Uterus (tissue), 4 donors: ENCODE data around the gene RRBP1. TPM values are rescaled to one million over a fixed set of nuclear protein-coding genes. Genes with fewer than 3 reads are reported as not detected.

Experiments used
- DNase-seq, 2 donors: peaks; one replicate each; pipeline ENCODE4 v3.0.0-alpha.2; 2019 to 2020
- H3K27ac ChIP-seq, 2 donors: fragments of 200-600 bp; sonication (generic); 1 replicate in 1 of 2; 2 replicates in 1 of 2; pipeline ENCODE4 v1.5.1; 2016 to 2018
- H3K27me3 ChIP-seq, 2 donors: fragments of 200-600 bp; sonication (generic); one replicate each; pipeline ENCODE4 v1.5.1; 2018 to 2019; ENCODE audit warnings: control low read depth in 1 of 2
- H3K36me3 ChIP-seq, 2 donors: fragments of 200-600 bp; sonication (generic); one replicate each; pipeline ENCODE4 v1.5.1; 2019; ENCODE audit warnings: control low read depth in 1 of 2
- H3K4me1 ChIP-seq, 2 donors: fragments of 200-600 bp; sonication (generic); one replicate each; pipeline ENCODE4 v1.5.1; 2018 to 2019; ENCODE audit warnings: control low read depth in 1 of 2
- H3K4me3 ChIP-seq, 2 donors: fragments of 200-600 bp; sonication (generic); 1 replicate in 1 of 2; 2 replicates in 1 of 2; pipeline ENCODE4 v1.5.1; 2018 to 2019; ENCODE audit warnings: mild to moderate bottlenecking in 1 of 2
- H3K9me3 ChIP-seq, 2 donors: fragments of 200-600 bp; sonication (generic); one replicate each; pipeline ENCODE4 v1.5.1; 2019; ENCODE audit warnings: control low read depth in 1 of 2
- POLR2A ChIP-seq, 2 donors: fragments of 450-650 bp; IDR thresholded peaks; one replicate each; pipeline ENCODE4 v1.6.1; 2016; ENCODE audit warnings: antibody characterized with exemption in 2 of 2, mild to moderate bottlenecking in 1 of 2, moderate library complexity in 1 of 2
- intact Hi-C: fragments of 100-400 bp; cut with DNase I; formaldehyde crosslinking; loops from one replicate; pipeline ENCODE4 v1.15.1; 2023; ENCODE audit warnings: low total_unique reads
- total RNA-seq, 4 donors: library from RNA; depleted of rRNA in 3 of 4; stranded (reverse); fragments of >200 nt in 3 of 4; gene quantifications; one replicate each; pipeline versions ENCODE4 v1.1.0 to v1.2.4, GENCODE V29; 2014 to 2023
- TF ChIP-seq, protein P1 (sequence below), 4 experiments: fragments of 200-600 bp in 2 of 4; fragments of 450-650 bp in 2 of 4; sonication (generic) in 2 of 4; IDR thresholded peaks; one replicate each; pipeline ENCODE4 v1.5.1; 2016 to 2019; ENCODE audit warnings: antibody characterized with exemption in 4 of 4, mild to moderate bottlenecking in 2 of 4, moderate library complexity in 1 of 4
- donor health status: DM: yes; HTN: yes; CAD: no.

Gene RRBP1
- total RNA-seq, 4 donors from 2014 or later: 13.2 to 172 (median 96.9) TPM

- no peak for DNase-seq
- Histone ChIP-seq H3K4me1 (peaks cover 0 to 9% of the 10 kb centered on the region in 2 donors), H3K4me3 (no peak overlapping the region), H3K36me3 (no peaks in the 10 kb centered on the region), H3K9me3 (no peaks in the 10 kb centered on the region), H3K27me3 (no peaks in the 10 kb centered on the region), H3K27ac (no peak overlapping the region)
- TF ChIP-seq, protein P1, sequence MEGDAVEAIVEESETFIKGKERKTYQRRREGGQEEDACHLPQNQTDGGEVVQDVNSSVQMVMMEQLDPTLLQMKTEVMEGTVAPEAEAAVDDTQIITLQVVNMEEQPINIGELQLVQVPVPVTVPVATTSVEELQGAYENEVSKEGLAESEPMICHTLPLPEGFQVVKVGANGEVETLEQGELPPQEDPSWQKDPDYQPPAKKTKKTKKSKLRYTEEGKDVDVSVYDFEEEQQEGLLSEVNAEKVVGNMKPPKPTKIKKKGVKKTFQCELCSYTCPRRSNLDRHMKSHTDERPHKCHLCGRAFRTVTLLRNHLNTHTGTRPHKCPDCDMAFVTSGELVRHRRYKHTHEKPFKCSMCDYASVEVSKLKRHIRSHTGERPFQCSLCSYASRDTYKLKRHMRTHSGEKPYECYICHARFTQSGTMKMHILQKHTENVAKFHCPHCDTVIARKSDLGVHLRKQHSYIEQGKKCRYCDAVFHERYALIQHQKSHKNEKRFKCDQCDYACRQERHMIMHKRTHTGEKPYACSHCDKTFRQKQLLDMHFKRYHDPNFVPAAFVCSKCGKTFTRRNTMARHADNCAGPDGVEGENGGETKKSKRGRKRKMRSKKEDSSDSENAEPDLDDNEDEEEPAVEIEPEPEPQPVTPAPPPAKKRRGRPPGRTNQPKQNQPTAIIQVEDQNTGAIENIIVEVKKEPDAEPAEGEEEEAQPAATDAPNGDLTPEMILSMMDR (IDR thresholded peaks at IDR 0.05): no peak
- no peak for TF ChIP-seq POLR2A (IDR thresholded peaks at IDR 0.05)
- intact Hi-C loops: loop anchor here (5.0 kb wide), 1 partner anchor 116 kb away; no protein-coding TSS in a partner anchor
These were observed 63.4 kb downstream of the RRBP1 start for GRCh38 chr20:17618673-17619013.

DNA sequence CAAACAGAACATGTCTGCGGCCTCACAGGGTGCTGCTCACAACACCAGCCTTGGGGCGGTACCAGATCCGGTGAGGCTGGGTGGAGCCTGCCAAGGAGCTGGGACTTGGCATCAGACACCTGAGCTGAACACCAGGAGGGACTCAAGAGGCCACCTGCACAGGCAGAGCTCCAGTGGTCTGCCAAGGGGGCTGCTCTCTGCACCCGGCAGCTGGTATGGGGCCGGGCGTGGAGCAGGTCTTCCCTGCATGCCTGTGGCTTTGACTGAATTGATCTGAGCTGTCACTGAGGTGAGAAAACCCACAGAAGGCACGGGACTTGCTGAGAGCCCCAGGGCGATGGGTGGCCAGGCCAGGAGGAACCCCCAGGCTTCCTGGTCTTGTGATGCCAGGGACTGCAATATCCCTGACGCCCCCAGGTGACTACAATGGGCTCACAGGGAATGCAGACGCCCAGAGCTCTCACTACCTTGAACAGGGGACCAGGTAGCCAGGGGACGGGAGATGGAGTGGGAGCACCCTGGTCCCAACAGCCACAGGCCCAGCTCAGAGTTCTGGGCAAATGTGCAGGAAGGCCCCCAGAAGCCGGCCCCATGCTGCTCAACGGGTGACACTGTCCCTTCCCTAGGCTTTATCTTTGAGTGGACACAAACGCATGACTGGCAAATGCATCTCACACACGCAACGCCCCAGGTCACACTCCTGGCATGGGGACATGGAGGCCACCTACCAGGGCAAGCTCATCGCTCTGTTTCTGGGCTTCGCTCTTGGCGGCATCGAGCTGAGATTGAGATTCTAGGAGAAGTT lies 64.0 kb downstream of the RRBP1 start:
- peaks cover 0 to 9% of the 10 kb centered on the region in 2 donors for H3K4me1 ChIP-seq
- H3K4me3 ChIP-seq: no peak overlapping the region
- peak; percentile 28 to 35 for DNase-seq
- H3K27me3 ChIP-seq: no peaks in the 10 kb centered on the region
- no peaks in the 10 kb centered on the region for H3K36me3 ChIP-seq
- TF ChIP-seq, protein P1 (IDR thresholded peaks at IDR 0.05): no peak
- TF ChIP-seq POLR2A (IDR thresholded peaks at IDR 0.05): no peak
- H3K9me3 ChIP-seq: no peaks in the 10 kb centered on the region
- intact Hi-C loops: loop anchor here (1.0 to 5.0 kb wide), 2 partner anchors 81 to 116 kb away; no protein-coding TSS in a partner anchor
- H3K27ac ChIP-seq: no peak overlapping the region

- peak; percentile 72 to 76 for DNase-seq
- intact Hi-C loops: loop anchor here (1.0 to 5.0 kb wide), 2 partner anchors 80 to 115 kb away; no protein-coding TSS in a partner anchor
- peaks cover 0 to 9% of the 10 kb centered on the region in 2 donors for H3K4me1 ChIP-seq
These were observed 64.7 kb downstream of the RRBP1 start for GRCh38 chr20:17617212-17617867.

DNA sequence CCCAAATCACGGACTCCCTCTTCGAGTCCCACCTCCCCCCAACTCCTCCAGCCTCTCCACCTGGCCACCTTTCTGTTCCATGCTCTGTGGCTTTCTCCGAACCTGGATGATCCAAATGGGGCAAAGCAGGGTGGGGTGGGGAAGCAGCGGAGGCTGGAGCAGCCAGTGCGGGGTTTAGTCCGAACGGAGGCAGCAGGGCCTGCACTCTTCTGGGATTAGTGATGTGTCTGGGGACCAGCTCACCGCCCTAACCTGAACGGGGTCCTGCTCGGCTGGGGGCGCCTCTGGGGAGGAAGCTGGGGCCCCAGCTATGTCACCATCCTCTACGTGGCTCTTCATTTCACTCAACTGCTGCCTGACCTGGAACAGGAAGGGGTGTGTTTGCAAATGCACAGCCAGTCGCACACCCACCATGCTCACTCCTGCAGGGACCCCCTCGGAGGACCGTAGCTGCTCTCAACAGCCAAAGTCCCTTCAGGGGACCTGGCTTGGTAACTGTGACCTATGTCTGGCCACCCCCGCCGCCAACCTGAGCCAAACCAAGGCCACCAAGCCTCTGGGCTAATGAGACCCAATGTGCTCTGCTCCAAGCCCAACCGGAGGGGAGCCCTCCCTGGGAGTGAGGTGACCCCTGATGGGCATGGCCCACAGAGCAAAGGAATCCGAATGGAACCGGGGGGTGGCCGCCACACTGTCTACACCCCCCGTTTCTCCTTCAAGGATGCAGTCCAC lies 65.4 kb downstream of the RRBP1 start:
- intact Hi-C loops: loop anchor here (1.0 to 5.0 kb wide), 2 partner anchors 79 to 114 kb away; no protein-coding TSS in a partner anchor
- H3K4me1 ChIP-seq: peaks cover 0 to 16% of the 10 kb centered on the region in 2 donors
- peak in 1 of 2 donors; percentile 21 for DNase-seq
- no peaks in the 10 kb centered on the region for H3K27me3 ChIP-seq
- H3K9me3 ChIP-seq: no peaks in the 10 kb centered on the region
- no peaks in the 10 kb centered on the region for H3K36me3 ChIP-seq
- TF ChIP-seq, protein P1 (IDR thresholded peaks at IDR 0.05): no peak
- TF ChIP-seq POLR2A (IDR thresholded peaks at IDR 0.05): no peak
- no peak overlapping the region for H3K27ac ChIP-seq
- no peak overlapping the region for H3K4me3 ChIP-seq

More at GRCh38 chr20:17617212-17617867, 64.7 kb downstream of the RRBP1 start:
- TF ChIP-seq POLR2A (IDR thresholded peaks at IDR 0.05): no peak
- TF ChIP-seq, protein P1 (IDR thresholded peaks at IDR 0.05): peak; percentile 76 to 90 (median 83)
- Histone ChIP-seq H3K9me3 (no peaks in the 10 kb centered on the region), H3K27me3 (no peaks in the 10 kb centered on the region), H3K36me3 (no peaks in the 10 kb centered on the region), H3K4me3 (no peak overlapping the region), H3K27ac (peak overlapping the region in 1 of 2 donors; percentile 14)
